GM18502 (cell line): ENCODE data around the gene ADPRH.
A peak's percentile ranks its signal among the peaks of the same experiment; 100 is the strongest.
"Not testable (repeated sequence)": the region's sequence is repeated elsewhere in the genome, so short reads cannot be mapped to it uniquely, and the experiment has no call there.

Source experiments
- ATAC-seq: cut with Tn5 transposase; IDR thresholded peaks from one replicate; pipeline ENCODE4 v1.9.1; 2021; ENCODE audit warnings: mild to moderate bottlenecking; ENCODE audit not compliant: unreplicated experiment, poor library complexity

ADPRH gene

DNA sequence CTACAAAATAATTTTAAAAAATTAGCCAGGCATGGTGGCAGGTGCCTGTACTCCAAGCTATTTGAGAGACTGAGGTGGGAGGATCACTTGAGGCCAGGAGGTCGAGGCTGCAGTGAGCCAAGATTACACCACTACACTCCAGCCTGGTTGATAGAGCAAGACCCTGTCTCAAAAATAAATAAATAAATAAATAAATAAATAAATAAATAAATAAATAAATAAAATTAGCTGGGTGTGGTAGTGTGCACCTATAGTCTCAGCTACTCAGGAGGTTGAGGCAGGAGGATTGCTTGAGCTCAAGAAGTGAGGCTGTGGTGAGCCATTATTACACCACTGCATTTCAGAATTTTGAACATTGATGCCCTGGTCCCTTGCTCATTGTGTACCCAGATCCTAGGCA is 15.6 kb downstream of the ADPRH start:
- not testable (repeated sequence) for ATAC-seq

DNA sequence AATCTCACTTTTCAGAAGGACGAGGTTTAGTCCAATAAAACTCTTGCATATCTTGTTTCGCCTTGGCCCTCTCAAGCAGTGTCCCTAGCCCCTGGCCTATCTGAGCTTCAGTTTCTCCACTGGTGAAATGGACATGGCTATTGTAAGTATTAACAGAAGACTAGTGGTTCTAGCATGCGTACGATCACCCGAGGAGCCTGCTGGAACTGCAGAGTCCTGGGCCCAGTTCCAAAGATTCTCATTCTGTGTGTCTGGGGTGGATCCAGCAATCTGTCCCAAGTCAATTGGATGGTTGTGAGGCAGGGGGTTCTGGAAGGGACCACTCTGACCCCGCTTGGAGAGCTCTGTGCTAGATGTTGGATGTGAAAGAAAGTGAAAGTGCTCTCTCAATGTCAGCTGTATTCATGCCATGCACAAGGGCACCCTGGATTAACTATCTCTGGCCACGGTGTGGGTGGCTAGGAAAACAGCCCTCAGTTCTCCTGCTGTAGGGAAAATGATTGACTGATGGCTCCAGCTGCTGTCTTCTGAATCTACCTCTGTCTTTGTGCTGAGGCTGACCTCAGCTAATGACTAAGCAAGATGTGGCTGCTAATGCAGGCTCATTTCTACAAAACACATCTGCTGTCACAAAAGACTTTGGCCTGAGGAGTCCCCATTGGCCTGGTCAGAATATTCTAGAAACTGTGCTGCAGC is 16.5 kb downstream of the ADPRH start:
- ATAC-seq: no peak

DNA sequence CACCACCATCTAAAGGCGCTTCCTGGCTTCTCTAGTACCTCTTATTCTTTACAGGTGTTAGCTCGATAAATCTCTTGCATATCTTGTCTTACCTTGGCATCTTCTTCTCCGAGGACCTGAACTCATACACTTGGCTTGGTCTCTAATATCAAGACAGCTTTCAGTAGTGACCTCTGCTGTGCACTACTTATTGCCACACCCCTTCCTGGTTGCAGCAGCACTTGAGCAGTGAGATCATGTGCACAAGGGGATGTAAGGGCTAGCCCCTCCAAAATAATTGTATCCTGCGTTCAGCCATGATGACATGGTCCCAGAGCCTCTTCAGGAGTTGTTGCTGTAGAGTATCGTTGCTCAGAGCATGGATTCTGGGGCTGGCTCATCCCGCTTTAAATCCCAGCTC is 17.1 kb downstream of the ADPRH start:
- ATAC-seq: no peak

DNA sequence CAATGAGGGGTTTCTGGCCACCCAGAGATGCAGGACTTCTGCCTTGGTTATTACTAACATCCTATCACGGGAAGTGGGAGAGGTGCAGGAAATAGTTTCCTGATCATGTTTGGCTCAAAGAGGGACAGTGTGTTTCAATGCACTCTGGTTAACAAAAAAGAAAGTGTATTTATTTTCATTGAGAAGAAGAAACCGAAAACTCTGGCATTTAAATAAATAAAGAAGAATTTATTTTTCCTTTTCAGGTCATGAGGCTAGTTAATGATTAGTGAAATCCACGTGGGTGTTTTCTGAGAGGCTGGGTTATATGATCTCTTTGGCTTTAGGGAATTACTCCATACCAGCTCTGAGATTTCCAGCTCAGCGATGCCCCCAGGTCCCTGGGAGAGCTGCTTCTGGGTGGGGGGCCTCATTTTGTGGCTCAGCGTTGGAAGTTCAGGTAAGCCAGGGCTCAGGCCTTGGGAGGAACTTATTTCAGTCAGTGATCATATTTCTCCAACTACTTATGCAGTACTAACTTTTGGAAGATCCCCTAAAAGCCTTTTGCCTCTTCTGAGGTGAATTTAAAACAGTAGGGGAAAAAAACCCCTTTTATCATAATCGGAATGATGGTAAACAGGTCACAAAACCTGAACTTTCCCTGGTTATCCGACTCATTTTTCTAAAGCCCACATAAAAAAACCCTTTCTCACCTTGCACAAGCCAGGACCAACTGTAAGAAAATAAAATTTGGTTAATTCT is 18.4 kb downstream of the ADPRH start, which contains the start of gene PLA1A:
Gene PLA1A, plus strand, starts transcription at position 338 of the 741 bp plus-strand sequence. Its CDS starts 29 bp downstream, at position 367.
- ATAC-seq: no peak

DNA sequence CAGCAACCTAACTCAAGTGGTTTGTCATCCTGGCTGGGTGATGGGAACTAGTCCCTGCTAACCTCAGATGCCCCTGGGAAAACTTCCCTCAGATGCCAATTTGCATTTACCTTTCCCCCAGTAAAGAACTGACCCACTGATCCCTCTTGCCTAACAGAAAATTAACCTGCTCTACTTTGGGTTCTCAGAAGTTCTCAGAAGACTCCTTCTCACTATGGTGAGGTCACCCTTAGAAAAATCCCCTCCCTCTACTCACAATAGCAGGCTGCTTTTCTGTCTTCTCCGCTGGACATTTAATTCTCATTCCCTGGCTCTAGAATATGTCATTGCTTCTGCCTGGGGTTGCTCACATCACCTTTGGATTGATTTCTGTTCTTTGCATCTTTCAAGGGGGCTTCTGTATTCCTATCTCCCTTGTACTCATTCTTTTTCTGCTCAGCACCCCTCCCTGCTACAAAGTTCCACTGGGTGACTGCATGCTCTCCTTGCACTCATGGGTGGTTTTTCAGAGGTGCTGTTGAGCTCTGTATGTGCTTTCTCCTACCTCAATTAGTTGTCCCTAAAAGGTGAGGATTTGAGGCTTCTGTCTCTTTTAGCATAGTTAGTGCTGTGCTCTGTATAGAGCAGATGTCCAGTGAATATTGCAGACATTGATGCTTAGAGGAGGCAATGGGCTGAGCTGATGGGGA is 19.3 kb downstream of the ADPRH start:
- ATAC-seq: peak; percentile 49

DNA sequence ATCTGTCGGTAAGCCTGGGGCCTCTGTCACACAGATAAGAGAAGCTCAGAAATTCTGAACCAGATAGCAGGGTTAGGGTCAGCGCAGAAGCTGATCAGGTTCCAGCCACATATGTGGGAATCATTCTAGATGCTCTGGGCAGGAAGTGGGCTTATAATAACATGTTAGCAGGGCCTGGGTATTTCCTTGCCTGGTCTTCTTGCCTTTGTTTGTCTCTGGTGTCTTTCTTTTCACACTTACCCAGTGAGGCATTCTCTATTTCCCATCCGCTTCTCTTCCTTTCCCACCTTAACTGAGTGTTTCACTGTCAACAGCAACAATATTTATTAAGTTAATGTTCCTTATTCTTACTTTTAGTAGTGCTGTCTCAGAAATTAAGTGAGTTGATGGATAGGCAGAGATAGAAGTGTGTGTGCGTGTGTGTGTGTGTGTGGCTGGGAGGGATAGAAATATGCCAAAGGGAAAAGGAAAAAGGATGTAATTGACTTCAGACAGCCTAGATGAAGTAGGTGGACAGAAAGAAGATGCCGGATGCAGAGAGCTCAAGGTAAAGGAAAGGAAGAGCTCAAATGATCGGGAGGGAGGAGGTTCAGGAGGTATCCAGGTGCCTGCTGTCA is 20.4 kb downstream of the ADPRH start:
- ATAC-seq: no peak

DNA sequence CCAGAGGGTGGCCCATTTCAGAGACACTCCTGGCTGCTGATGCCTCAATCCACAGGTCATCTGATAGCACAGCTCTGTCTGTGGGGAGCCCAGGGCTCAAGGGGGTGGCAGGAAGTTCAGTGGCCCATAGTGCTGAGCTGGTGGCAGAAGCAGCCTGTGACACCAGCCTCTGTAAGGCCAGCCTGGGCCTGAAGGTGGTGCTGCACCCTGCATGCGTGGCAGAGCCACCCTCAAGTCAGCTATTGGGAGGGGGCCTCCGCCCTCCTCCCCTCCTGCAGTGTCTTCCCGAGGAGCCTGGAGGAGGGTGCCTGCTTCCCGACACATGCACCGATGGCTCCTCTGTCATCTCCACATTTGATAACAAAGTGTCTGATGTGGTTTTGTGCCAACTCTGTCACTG is 21.4 kb downstream of the ADPRH start:
- ATAC-seq: peak; percentile 66

DNA sequence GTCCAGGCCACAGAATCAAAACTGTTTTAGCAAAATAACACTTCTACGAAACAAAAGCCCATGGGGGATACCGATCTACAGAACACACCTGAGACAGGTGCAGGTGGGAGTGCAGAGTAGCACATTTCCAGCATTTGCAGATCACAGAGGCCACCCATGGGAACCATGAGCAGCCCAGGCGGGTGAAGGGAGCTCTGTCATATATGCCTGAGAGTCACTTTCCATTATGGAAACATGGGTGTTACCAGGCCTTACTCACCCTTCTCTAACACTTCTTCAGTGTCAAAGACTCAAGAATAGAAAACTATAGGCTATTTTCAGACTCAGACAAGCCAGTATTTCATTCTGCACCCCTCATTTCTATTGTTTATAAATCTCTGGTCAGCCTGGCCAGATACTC is 21.9 kb downstream of the ADPRH start:
- ATAC-seq: peak; percentile 6

DNA sequence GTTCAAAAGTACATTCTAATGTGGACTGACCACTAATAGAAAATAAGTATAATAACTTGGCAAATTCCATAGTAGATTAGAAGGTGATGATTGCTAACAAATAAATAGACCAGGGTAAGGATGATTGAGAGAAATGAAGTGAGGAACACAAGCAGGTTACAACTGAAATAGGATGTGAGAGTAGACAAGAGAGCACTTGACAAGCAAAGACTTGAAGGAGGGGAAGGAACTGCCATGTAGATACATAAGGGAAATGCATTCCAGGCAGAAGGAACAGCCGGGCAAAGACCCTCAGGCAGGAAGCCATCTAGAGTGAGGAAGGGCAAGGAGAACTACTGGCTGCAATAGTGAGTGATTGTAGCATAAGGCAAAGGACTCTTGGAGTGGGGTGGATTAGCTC is 23.4 kb downstream of the ADPRH start:
- no peak for ATAC-seq

DNA sequence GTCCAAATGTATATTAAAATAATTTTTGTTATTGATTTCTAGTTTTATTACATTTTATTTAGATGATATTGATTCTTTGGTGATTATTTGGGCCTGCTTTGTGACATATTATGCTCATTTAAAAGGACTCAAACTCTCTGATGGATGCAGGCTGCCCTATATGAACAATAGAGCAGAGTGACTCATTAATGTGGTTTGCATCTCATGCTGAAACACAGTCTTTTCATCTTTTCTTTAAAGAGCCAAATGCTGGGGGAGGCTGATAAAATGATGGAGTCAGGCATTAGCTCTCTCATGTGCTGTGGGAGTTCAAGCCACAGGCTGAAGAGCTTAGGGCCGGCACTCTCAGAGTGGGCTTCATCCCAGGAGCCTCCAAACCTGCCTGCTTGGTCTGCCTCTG is 25.6 kb downstream of the ADPRH start:
- ATAC-seq: no peak

DNA sequence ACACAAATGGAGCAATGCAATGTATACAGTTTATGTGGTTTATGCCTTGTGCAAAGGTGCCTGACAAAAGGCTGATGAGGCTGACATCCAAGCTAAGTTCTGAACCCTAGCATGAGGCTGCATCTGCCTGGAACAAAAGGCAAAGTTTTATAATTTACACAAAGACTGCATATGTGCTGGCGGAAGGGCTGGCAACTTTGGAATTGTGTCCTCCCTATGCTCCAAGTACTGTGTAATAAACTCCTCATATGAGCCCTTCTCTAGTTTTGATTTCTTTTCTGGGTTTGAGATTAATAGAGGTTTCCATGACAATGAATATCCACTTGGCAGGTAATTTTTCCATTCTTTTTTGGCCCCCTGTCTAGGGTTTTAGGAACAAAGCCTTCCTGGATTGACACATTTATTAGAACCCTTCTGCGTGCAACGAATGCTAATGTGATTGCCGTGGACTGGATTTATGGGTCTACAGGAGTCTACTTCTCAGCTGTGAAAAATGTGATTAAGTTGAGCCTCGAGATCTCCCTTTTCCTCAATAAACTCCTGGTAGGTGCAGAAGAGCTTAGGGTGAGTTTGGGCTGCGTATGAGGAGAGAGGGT is 29.2 kb downstream of the ADPRH start:
- ATAC-seq: no peak

DNA sequence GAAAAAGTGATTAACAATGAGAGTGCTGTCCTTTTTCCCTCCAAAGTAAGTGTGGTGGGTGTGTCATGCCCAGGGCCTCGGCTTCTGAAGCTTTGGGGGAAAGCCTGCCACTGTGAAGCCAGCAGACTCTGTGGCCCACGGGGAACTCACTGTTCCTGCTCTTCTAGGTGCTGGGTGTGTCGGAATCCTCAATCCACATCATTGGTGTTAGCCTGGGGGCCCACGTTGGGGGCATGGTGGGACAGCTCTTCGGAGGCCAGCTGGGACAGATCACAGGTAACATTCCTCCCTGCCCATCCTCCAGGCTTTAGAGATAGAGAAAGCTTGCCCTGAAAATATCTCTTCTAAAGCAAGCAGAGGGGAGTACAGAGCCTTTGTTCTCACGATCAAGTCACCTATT is 30.0 kb downstream of the ADPRH start:
- ATAC-seq: no peak

DNA sequence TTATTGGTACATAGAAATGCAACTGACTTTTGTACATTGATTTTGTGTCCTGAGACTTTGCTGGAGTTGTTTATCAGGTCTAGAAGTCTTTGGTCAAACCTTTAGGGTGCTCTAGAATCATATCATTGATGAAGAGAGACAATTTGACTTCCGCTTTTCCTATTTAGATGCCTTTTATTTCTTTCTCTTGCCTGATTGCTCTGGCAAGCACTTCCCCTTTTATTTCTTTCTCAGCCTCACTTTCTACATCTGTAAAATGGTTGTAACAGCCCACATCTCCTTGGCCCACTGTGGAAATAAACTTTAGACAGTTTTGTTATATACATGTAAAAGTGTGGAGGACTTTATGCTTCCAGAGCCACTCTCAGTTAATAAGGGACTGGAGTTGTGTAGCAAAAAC is 32.4 kb downstream of the ADPRH start:
- ATAC-seq: no peak

DNA sequence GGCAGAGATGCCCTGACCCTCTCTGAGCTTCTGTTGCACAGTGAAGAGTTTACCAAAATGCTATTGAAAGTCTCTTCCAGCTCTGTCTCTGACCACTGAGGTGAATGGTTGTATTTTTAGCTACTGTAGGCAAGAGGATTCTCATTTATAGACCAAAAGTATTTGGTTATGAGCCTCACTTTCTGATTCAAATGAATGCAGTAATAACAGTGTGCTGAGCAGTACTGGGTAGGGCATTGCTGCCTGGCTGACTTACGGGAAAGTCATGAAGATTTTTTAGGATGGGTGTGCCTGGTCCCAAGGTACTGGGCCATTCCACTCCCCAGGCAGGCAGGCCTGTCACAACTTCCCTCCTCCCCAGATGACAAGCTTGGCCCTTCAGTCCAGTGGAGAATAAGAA is 33.9 kb downstream of the ADPRH start:
- ATAC-seq: no peak

DNA sequence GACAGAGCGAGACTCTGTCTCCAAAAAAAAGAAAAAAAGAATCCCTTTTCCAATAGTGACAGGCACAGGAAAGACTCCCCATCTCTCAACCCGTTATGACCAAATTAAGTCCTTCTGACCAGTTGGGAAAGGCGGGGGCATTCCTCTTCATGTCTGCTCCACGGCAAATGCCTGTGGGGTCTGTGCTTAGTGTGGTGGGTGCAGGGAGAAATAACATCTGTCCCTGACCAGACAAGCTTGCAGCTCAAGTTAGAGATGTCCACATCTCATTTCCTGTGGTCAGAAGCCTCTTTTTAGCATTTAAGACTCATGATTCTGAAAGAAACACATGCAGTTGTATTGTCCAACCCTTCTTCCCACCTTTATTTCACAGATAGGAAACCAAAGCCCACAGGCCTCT is 34.6 kb downstream of the ADPRH start:
- ATAC-seq: no peak

DNA sequence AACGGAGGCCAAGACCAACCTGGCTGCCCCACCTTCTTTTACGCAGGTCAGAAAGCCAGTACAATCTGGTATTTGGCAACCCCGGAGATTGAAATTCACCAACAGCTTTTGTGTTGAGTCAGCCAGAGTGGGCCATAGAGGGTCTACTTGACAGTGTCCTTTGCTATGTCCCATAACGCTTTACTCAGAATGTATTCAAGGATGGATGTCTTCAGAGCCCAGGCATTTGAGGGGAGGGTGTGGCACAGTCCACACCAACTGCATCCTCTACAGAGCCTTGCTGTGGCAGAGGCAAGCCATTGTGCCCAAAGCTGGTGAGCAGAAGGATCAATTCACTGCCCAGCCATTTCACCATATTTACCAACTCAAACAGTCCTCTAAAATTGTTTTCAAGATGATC is 36.8 kb downstream of the ADPRH start:
- no peak for ATAC-seq

DNA sequence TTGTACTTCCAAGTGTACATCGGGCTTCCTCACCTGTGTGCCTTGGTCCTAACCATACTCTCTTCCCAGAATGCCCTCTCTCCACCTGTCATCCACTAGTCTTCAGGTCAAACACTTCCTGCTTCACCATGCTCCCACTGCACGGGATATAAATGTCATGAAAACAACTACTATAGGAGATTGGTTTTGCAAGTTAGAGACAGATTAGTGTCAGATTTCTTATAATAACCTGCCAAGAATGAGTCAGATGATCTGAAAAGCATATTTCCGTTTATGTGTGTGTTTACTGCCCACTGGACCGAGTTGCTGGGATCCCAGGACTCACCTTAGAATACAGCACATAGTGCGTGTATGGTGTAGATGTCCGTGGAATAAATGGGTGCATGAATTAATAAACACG is 39.8 kb downstream of the ADPRH start:
- no peak for ATAC-seq

DNA sequence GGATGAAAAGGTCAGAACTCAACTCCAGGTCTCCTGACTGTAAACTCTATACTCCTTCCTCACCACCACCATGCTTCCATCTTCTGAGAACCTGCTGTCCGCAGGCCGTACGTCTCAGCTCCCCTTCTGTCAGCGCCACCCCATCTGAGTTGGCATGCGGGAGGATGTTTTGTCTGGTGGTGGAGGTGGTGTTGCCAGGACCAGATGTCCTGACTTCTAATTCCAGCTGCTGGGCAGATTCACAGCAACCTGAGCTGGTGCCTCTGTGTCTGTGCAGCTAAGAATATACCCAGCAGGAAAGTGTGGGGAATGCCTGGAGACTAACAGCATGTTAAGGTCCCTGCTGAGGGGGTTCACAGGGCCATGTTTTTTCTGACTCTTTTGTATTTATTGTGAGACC is 41.6 kb downstream of the ADPRH start:
- no peak for ATAC-seq

DNA sequence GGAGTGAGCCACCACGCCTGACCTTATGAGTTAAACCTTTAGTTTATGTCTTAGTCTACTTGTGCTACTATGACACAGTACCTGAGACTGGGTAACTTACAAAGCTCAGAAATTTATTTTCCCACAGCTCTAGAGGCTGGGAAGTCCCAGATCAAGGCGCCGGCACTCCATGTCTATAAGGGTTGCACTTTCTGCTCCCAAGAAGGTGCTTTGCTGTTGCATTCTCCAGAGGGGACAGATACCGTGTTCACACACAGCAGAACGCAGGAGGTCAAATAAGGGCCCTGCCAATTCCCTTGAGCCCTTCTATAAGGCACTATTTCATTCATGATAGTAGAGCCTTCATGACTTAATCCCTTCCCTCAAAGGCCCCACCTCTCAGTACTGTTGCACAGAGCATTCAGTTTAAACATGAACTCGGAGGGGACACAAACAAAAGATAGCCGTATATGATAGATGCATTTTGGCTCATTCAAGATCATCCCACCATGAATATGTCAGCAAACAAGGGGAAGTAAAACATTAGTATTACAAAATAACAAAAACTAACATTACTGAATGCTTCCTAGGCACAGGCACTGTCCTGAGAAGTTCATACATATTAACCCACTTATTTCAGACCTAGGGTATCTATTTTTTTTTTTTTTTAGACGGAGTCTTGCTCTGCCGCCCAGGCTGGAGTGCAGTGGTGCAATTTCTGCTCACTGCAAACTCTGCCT is 44.9 kb downstream of the ADPRH start:
- no peak for ATAC-seq
